K562 (cell line): ENCODE measurements around the gene WWC2. TPM values are rescaled to one million over a fixed set of nuclear protein-coding genes. Genes with fewer than 3 reads are reported as not detected.

Experiments
- ATAC-seq: fragments of 200-7000 bp; cut with Tn5 transposase; 3 replicates; pipeline ENCODE4 v1.9.1; 2020; ENCODE audit warnings: moderate library complexity
- BruUV-seq: library from RNA; stranded (reverse); fragments of 400-500 nt; replicated peaks from 2 replicates; lab custom pipeline; 2021; lab: Mats Ljungman, UMichigan
- CTCF ChIA-PET: fragments of 300-600 bp; formaldehyde crosslinking; extraction: SDS; loops from one replicate; lab custom pipeline; 2021; ENCODE audit warnings: low intra/inter-chr PET ratio; lab: Yijun Ruan, JAX
- POLR2A ChIA-PET: fragments of 300-600, 350-650 bp; sonication (Branson Sonifier 250); formaldehyde crosslinking; extraction: SDS; loops from one replicate; lab custom pipeline; 2021; ENCODE audit warnings: antibody characterized with exemption, inconsistent platforms; lab: Yijun Ruan, JAX
- DNase-seq, 4 experiments: peaks; one replicate each; pipeline versions ENCODE4 v3.0.0 to v3.0.0-alpha.2; 2011 to 2018; ENCODE audit warnings: low spot score in 3 of 4, mixed read lengths in 3 of 4; ENCODE audit errors: extremely low read depth in 1 of 4
- FAIRE-seq: peaks from 2 replicates; lab custom pipeline; 2011; peaks lifted over from hg19 to GRCh38; lab: Jason Lieb, UNC
- H2AFZ ChIP-seq: 2 replicates; pipeline ENCODE4 v1.6.0; 2011; ENCODE audit warnings: low read depth, low read length, control low read depth, inconsistent platforms
- H3K27ac ChIP-seq: fragments of 200-600 bp; 3 replicates; pipeline ENCODE4 v1.8.0; 2011; ENCODE audit warnings: low read depth, mild to moderate bottlenecking, control low read depth, inconsistent platforms, low read length, moderate library complexity, mixed read lengths; ENCODE audit errors: extremely low read depth
- H3K27me3 ChIP-seq, 2 experiments: fragments of 300-600 bp in 1 of 2; 2 replicates in 1 of 2; 3 replicates in 1 of 2; pipeline versions ENCODE4 v1.6.0 to v1.8.0; 2011; ENCODE audit warnings: inconsistent platforms in 2 of 2, low read length in 2 of 2, mild to moderate bottlenecking in 1 of 2, mixed read lengths in 1 of 2, moderate library complexity in 1 of 2; ENCODE audit not compliant: control insufficient read depth in 2 of 2, insufficient read depth in 2 of 2
- H3K36me3 ChIP-seq: fragments of 300-600 bp; 3 replicates; pipeline ENCODE4 v1.8.0; 2011; ENCODE audit warnings: mild to moderate bottlenecking, low read length, inconsistent platforms; ENCODE audit not compliant: control insufficient read depth, insufficient read depth
- H3K4me1 ChIP-seq, 2 experiments: fragments of 200-600 bp in 1 of 2; replicated peaks in 1 of 2; 2 replicates in 1 of 2; 3 replicates in 1 of 2; pipeline versions ENCODE4 v1.5.1 to v1.8.0; 2011; ENCODE audit warnings: inconsistent platforms in 2 of 2, low read length in 2 of 2, mild to moderate bottlenecking in 1 of 2, mixed read lengths in 1 of 2, moderate library complexity in 1 of 2; ENCODE audit not compliant: control insufficient read depth in 2 of 2, insufficient read depth in 2 of 2
- H3K4me2 ChIP-seq: 2 replicates; pipeline ENCODE4 v1.6.1; 2011; ENCODE audit warnings: low read length, control low read depth, inconsistent platforms, mixed read lengths; ENCODE audit not compliant: insufficient read depth
- H3K4me3 ChIP-seq: fragments of 200-600 bp; sonication (generic), shearing (Covaris generic); 2 replicates; pipeline ENCODE4 v1.5.1; 2016; ENCODE audit warnings: control low read depth, inconsistent platforms
- H3K79me2 ChIP-seq: fragments of 200-600 bp; 3 replicates; pipeline ENCODE4 v1.8.0; 2011; ENCODE audit warnings: low read length, inconsistent platforms; ENCODE audit not compliant: control insufficient read depth, insufficient read depth
- H3K9ac ChIP-seq, 2 experiments: 2 replicates each; pipeline versions ENCODE4 v1.6.0 to v1.6.1; 2011; ENCODE audit warnings: low read depth in 2 of 2, low read length in 2 of 2, control low read depth in 1 of 2, inconsistent platforms in 1 of 2, mild to moderate bottlenecking in 1 of 2, mixed read lengths in 1 of 2; ENCODE audit not compliant: insufficient read depth in 1 of 2
- H3K9me1 ChIP-seq: one replicate; pipeline ENCODE4 v1.6.0; 2011; ENCODE audit warnings: inconsistent platforms, mild to moderate bottlenecking, low read length, moderate library complexity; ENCODE audit not compliant: control insufficient read depth, insufficient read depth
- H3K9me3 ChIP-seq: replicated peaks from 2 replicates; pipeline ENCODE4 v1.5.1; 2011; ENCODE audit warnings: low read depth, low read length, inconsistent platforms; ENCODE audit not compliant: control insufficient read depth, insufficient read depth
- H4K20me1 ChIP-seq: replicated peaks from 2 replicates; pipeline ENCODE4 v1.6.1; 2011; ENCODE audit warnings: low read length, inconsistent platforms, mixed read lengths; ENCODE audit not compliant: control insufficient read depth, insufficient read depth
- ARID3A ChIP-seq: IDR thresholded peaks from 2 replicates; pipeline ENCODE4 v1.6.1; 2012; ENCODE audit warnings: low read depth, low read length, improper control_type of control experiment, borderline replicate concordance
- GTF2E2 ChIP-seq: fragments of 200-800 bp; sonication (Bioruptor generic); IDR thresholded peaks from 2 replicates; pipeline ENCODE4 v1.6.1; 2016; ENCODE audit warnings: missing genetic modification characterization, missing compliant biosample characterization
- HDAC2 ChIP-seq: fragments of 450-650 bp; IDR thresholded peaks from 2 replicates; pipeline ENCODE4 v1.6.1; 2016; ENCODE audit warnings: mild to moderate bottlenecking
- HMGXB4 ChIP-seq: sonication (generic); formaldehyde crosslinking; IDR thresholded peaks from 2 replicates; pipeline ENCODE4 v1.8.1; 2023; ENCODE audit warnings: mild to moderate bottlenecking, missing genetic modification reagents
- HNRNPK ChIP-seq: fragments of 200-400 bp; formaldehyde crosslinking; IDR thresholded peaks from one replicate; pipeline ENCODE4 v1.6.1; 2018; ENCODE audit warnings: mild to moderate bottlenecking, low read depth, low read length; ENCODE audit not compliant: poor library complexity, severe bottlenecking
- L3MBTL2 ChIP-seq: fragments of 450-650 bp; IDR thresholded peaks from 2 replicates; pipeline ENCODE4 v1.6.1; 2016; ENCODE audit warnings: mild to moderate bottlenecking, moderate library complexity
- POLR3A ChIP-seq: IDR thresholded peaks from 2 replicates; pipeline ENCODE4 v1.6.1; 2011; ENCODE audit warnings: borderline replicate concordance, mild to moderate bottlenecking, moderate library complexity; ENCODE audit not compliant: insufficient read length, insufficient read depth; ENCODE audit errors: extremely low read depth
- POLR3G ChIP-seq: IDR thresholded peaks from 2 replicates; pipeline ENCODE4 v1.6.1; 2011; ENCODE audit not compliant: insufficient read length, insufficient replicate concordance; ENCODE audit errors: extremely low read depth
- SMARCC2 ChIP-seq: fragments of 450-650 bp; IDR thresholded peaks from 2 replicates; pipeline ENCODE4 v1.6.1; 2017; ENCODE audit warnings: antibody characterized with exemption, moderate library complexity, mild to moderate bottlenecking, low read depth
- U2AF1 ChIP-seq: fragments of 200-400 bp; formaldehyde crosslinking; optimal IDR thresholded peaks from 2 replicates; pipeline ENCODE3; 2017; ENCODE audit warnings: mild to moderate bottlenecking, low read depth, low read length, moderate library complexity
- ZBTB1 ChIP-seq: sonication (generic); formaldehyde crosslinking; IDR thresholded peaks from 2 replicates; pipeline ENCODE4 v1.8.1; 2023; ENCODE audit warnings: missing genetic modification reagents, low read depth, mild to moderate bottlenecking, borderline replicate concordance
- ZC3H8 ChIP-seq: fragments of 450-650 bp; IDR thresholded peaks from 2 replicates; pipeline ENCODE4 v1.6.1; 2017
- ZFP30 ChIP-seq: fragments of 250-450 bp; sonication (Bioruptor Pico); IDR thresholded peaks from 2 replicates; pipeline ENCODE4 v1.8.0; 2022; ENCODE audit warnings: moderate library complexity, mild to moderate bottlenecking, inconsistent platforms, borderline replicate concordance
- ZNF121 ChIP-seq: sonication (generic); formaldehyde crosslinking; conservative IDR thresholded peaks from 2 replicates; pipeline ENCODE4 v1.8.0; 2022; ENCODE audit warnings: missing genetic modification reagents
- ZNF124 ChIP-seq: sonication (generic); formaldehyde crosslinking; IDR thresholded peaks from 2 replicates; pipeline ENCODE4 v1.8.1; 2022; ENCODE audit warnings: missing genetic modification reagents
- ZNF384 ChIP-seq: IDR thresholded peaks from 2 replicates; pipeline ENCODE4 v1.6.1; 2012; ENCODE audit warnings: low read depth, low read length, improper control_type of control experiment
- WGBS: fragments of 100-300 bp; shearing (Covaris generic); methylation state at CpG from one replicate; pipeline ENCODE4 v1.1.6; 2016; ENCODE audit warnings: low coverage, mixed read lengths; ENCODE audit not compliant: insufficient coverage; ENCODE audit errors: missing lambda C conversion rate; 5-methylcytosine and 5-hydroxymethylcytosine counted together
- in situ Hi-C: fragments of 300-500 bp; cut with MboI; formaldehyde crosslinking; loops from 4 replicates; pipeline ENCODE4 v1.15.0; 2018; ENCODE audit warnings: inconsistent platforms, mixed read lengths
- intact Hi-C: fragments of 100-400 bp; cut with micrococcal nuclease; formaldehyde crosslinking; loops from 2 replicates; pipeline ENCODE4 v1.14.2; 2022
- polyA plus RNA-seq, 8 experiments: library from polyadenylated mRNA; depleted of rRNA in 4 of 8; stranded (reverse) in 5 of 8; unstranded in 3 of 8; fragments of >200 nt; fragmentation: Nextera tagmentation in 2 of 8; fragmentation: Illumina TruSeq in 1 of 8; extraction: Ambion mirVana in 2 of 8; extraction: Trizol in 1 of 8; gene quantifications; 2 replicates each; pipeline versions ENCODE4 v1.2.1 to v1.2.3, GENCODE V29; 2011 to 2014; ENCODE audit warnings: inconsistent platforms in 1 of 8, missing spikeins in 1 of 8
- total RNA-seq, 7 experiments: library from RNA; depleted of rRNA in 6 of 7; stranded (reverse); fragments of >200 nt in 6 of 7; fragmentation: Illumina TruSeq in 2 of 7; extraction: Trizol in 2 of 7; gene quantifications; 2 replicates each; pipeline versions ENCODE4 v1.2.1 to v1.2.3, GENCODE V29; 2011 to 2021; ENCODE audit warnings: low replicate concordance in 1 of 7
- TF ChIP-seq, protein P1 (sequence below): fragments of 250-450 bp; sonication (Bioruptor Pico); IDR thresholded peaks from 2 replicates; pipeline ENCODE4 v1.5.0; 2022; ENCODE audit warnings: mild to moderate bottlenecking

WWC2 gene
- total and polyA plus RNA-seq, 9 of the 15 experiments (the other 6 are each of a cell fraction or from before 2014, with no cell fraction given), result 3.7 to 39.4 (median 19.6) TPM

- TF ChIP-seq ARID3A, result no peak
- TF ChIP-seq GTF2E2 (tag), result no peak
- TF ChIP-seq SMARCC2, result no peak
- no peak for TF ChIP-seq ZNF124
- TF ChIP-seq ZNF121 (CRISPR knock-in tag), result no peak
- TF ChIP-seq ZNF384, result no peak
- no peak for TF ChIP-seq U2AF1
- TF ChIP-seq ZC3H8, result no peak
- no peak for TF ChIP-seq L3MBTL2
- TF ChIP-seq, all 486 proteins: peak for 0
Measured at GRCh38 chr4:183286590-183287308, 187.7 kb downstream of the WWC2 start (continued).

- ChIA-PET POLR2A (no interaction called here), CTCF (no interaction called here)
- DNase-seq, result no peak
- no peak for ATAC-seq
- intact Hi-C loops, result no loop called here
- BruUV-seq, result no TSS peak
- no peak for FAIRE-seq
- no peaks in the 10 kb centered on the region for H4K20me1 ChIP-seq
- H3K36me3 ChIP-seq, result peaks cover 47% of the 10 kb centered on the region
- no peaks in the 10 kb centered on the region for H3K79me2 ChIP-seq
- no peak overlapping the region for H3K4me2 ChIP-seq
- no peaks in the 10 kb centered on the region for H3K27me3 ChIP-seq
- in situ Hi-C loops, result no loop called here
- no peak overlapping the region for H3K9ac ChIP-seq
- no peaks in the 10 kb centered on the region for H3K9me3 ChIP-seq
- H3K4me1 ChIP-seq, result no peaks in the 10 kb centered on the region
- H3K9me1 ChIP-seq, result no peaks in the 10 kb centered on the region
- H3K4me3 ChIP-seq, result no peak overlapping the region
- no peak overlapping the region for H3K27ac ChIP-seq
- WGBS, result 49% methylated on average over 2 of the region's 2 CpGs
- H2AFZ ChIP-seq, result no peak overlapping the region
- TF ChIP-seq HDAC2 (no peak), POLR3A (no peak), POLR3G (no peak), HNRNPK (no peak), ZBTB1 (CRISPR knock-in tag) (no peak), HMGXB4 (CRISPR knock-in tag) (no peak), ZFP30 (no peak)
- TF ChIP-seq, protein P1, sequence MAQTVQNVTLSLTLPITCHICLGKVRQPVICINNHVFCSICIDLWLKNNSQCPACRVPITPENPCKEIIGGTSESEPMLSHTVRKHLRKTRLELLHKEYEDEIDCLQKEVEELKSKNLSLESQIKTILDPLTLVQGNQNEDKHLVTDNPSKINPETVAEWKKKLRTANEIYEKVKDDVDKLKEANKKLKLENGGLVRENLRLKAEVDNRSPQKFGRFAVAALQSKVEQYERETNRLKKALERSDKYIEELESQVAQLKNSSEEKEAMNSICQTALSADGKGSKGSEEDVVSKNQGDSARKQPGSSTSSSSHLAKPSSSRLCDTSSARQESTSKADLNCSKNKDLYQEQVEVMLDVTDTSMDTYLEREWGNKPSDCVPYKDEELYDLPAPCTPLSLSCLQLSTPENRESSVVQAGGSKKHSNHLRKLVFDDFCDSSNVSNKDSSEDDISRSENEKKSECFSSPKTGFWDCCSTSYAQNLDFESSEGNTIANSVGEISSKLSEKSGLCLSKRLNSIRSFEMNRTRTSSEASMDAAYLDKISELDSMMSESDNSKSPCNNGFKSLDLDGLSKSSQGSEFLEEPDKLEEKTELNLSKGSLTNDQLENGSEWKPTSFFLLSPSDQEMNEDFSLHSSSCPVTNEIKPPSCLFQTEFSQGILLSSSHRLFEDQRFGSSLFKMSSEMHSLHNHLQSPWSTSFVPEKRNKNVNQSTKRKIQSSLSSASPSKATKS (CRISPR knock-in tag), result no peak
Measured at GRCh38 chr4:183287309-183287659, 188.2 kb downstream of the WWC2 start.
